NCI-H2196 treated with DMSO at 0.1 percent for 48 hours (cell line): Measurements from ENCODE around the gene SPINK2.

Experiments used
- DNase-seq: peaks from one replicate; lab custom pipeline; 2025; ENCODE audit not compliant: unreplicated experiment; lab: John Stamatoyannopoulos, UW

Gene SPINK2

GRCh38 chr4:56821381-56822243 lies at the start of gene SPINK2:
Gene SPINK2, minus strand, starts transcription at chr4:56821701. Its CDS starts 39 bp downstream, at chr4:56821662.
- DNase-seq: no peak

- no peak for DNase-seq
Measured at GRCh38 chr4:56870946-56871345, 49.4 kb upstream of the SPINK2 start.

- no peak for DNase-seq
Measured at GRCh38 chr4:56863441-56864139, 42.1 kb upstream of the SPINK2 start.

- DNase-seq: no peak
Measured at GRCh38 chr4:56861360-56861759, 39.9 kb upstream of the SPINK2 start.

GRCh38 chr4:56860781-56861180 lies 39.3 kb upstream of the SPINK2 start:
- no peak for DNase-seq

GRCh38 chr4:56859841-56860240 lies 38.3 kb upstream of the SPINK2 start:
- DNase-seq: no peak

GRCh38 chr4:56857601-56858309 lies 36.3 kb upstream of the SPINK2 start:
- DNase-seq: no peak

- no peak for DNase-seq
Measured at GRCh38 chr4:56856656-56857055, 35.2 kb upstream of the SPINK2 start.

- DNase-seq: no peak
Measured at GRCh38 chr4:56850910-56851309, 29.4 kb upstream of the SPINK2 start.

GRCh38 chr4:56844802-56845580 lies 23.5 kb upstream of the SPINK2 start:
- no peak for DNase-seq

- DNase-seq: no peak
Measured at GRCh38 chr4:56843421-56843899, 22.0 kb upstream of the SPINK2 start.

- no peak for DNase-seq
Measured at GRCh38 chr4:56840559-56840958, 19.1 kb upstream of the SPINK2 start.

- no peak for DNase-seq
Measured at GRCh38 chr4:56828784-56829535, 7.5 kb upstream of the SPINK2 start.

GRCh38 chr4:56823933-56824600 lies 2.6 kb upstream of the SPINK2 start:
- DNase-seq: no peak

- no peak for DNase-seq
Measured at GRCh38 chr4:56818797-56819196, 2.7 kb downstream of the SPINK2 start.

- DNase-seq: no peak
Measured at GRCh38 chr4:56817840-56818491, 3.5 kb downstream of the SPINK2 start.

GRCh38 chr4:56806666-56807065 lies 14.8 kb downstream of the SPINK2 start:
- no peak for DNase-seq

- DNase-seq: no peak
Measured at GRCh38 chr4:56804551-56804950, 16.9 kb downstream of the SPINK2 start.

GRCh38 chr4:56803471-56803870 lies 18.0 kb downstream of the SPINK2 start:
- no peak for DNase-seq
